22Rv1 (cell line): ENCODE results near the gene BCL2L13.

ENCODE experiments used
- ZFX ChIP-seq: fragments of 450-650 bp; IDR thresholded peaks from 2 replicates; pipeline ENCODE4 v1.6.1; 2017; ENCODE audit warnings: antibody characterized with exemption, borderline replicate concordance
- TF ChIP-seq, protein P1 (sequence below): fragments of 450-650 bp; IDR thresholded peaks from 2 replicates; pipeline ENCODE4 v1.5.1; 2017; ENCODE audit warnings: mild to moderate bottlenecking

DNA sequence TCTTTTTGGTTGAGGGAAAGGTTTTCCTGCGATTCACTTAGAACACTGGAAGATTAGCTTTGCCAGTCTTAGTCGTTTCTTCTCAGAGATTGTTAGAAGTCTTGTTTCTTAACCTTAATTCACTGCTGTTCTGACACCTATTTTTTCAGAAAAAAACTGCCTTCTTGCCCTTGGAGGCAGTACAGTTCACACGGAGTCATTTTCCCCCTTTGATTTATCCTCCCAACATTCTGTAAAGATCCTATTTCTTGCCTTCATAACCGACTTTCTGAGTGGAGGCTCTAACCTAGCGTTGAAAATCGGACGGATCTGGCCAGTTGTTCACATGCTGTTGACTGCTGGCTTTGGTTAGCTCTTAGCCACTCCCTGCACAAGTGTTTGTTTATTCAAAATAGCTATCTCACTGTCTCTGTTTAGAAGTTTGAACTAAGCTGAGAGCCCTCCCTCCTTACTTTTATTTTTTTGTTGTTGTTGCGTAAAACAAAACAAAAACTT, 737 bp downstream of the BCL2L13 start:
- TF ChIP-seq, protein P1, sequence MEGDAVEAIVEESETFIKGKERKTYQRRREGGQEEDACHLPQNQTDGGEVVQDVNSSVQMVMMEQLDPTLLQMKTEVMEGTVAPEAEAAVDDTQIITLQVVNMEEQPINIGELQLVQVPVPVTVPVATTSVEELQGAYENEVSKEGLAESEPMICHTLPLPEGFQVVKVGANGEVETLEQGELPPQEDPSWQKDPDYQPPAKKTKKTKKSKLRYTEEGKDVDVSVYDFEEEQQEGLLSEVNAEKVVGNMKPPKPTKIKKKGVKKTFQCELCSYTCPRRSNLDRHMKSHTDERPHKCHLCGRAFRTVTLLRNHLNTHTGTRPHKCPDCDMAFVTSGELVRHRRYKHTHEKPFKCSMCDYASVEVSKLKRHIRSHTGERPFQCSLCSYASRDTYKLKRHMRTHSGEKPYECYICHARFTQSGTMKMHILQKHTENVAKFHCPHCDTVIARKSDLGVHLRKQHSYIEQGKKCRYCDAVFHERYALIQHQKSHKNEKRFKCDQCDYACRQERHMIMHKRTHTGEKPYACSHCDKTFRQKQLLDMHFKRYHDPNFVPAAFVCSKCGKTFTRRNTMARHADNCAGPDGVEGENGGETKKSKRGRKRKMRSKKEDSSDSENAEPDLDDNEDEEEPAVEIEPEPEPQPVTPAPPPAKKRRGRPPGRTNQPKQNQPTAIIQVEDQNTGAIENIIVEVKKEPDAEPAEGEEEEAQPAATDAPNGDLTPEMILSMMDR: no peak
- no peak for TF ChIP-seq ZFX
